ENCODE data around the gene GAA. TPM values are rescaled to one million over a fixed set of nuclear protein-coding genes. Genes with fewer than 3 reads are reported as not detected.

Gene GAA
- total and polyA plus RNA-seq, 2 of the 13 experiments (the other 11 are each of a cell fraction or from before 2014, with no cell fraction given) = 21.6 to 36.4 TPM

GRCh38 chr17:80072410-80072809 lies 29.0 kb upstream of the GAA start (continued):
- TF ChIP-seq GZF1 (CRISPR knock-in tag; IDR thresholded peaks at IDR 0.05) (no peak), FOSL1 (CRISPR knock-in tag; IDR thresholded peaks at IDR 0.05; ENCODE audit: borderline replicate concordance) (no peak), ZMYM3 (CRISPR knock-in tag; IDR thresholded peaks at IDR 0.05) (no peak), HINFP (CRISPR knock-in tag; IDR thresholded peaks at IDR 0.05; ENCODE audit: low read depth) (no peak), ZNF773 (CRISPR knock-in tag; IDR thresholded peaks at IDR 0.05; ENCODE audit: borderline replicate concordance) (no peak)

GRCh38 chr17:80080081-80080480 lies 21.3 kb upstream of the GAA start:
- BruUV-seq (replicated peaks) = no TSS peak
- ChIA-PET POLR2A (no interaction called here), CTCF (ENCODE audit: low intra/inter-chr PET ratio, low total read pairs) (no interaction called here)
- intact Hi-C loops (cut with micrococcal nuclease; ENCODE audit: unreplicated experiment) = no loop called here
- Histone ChIP-seq H3K4me3 (replicated peaks in 1 of 3; ENCODE audit: insufficient read depth in 1 of 3, low read depth in 2 of 3, low read length in 3 of 3) (no peak overlapping the region), H3K4me1 (ENCODE audit: insufficient read depth, low read length) (peaks cover 19% of the 10 kb centered on the region), H4K20me1 (ENCODE audit: insufficient read depth, low read length) (no peaks in the 10 kb centered on the region), H3K36me3 (replicated peaks in 1 of 2; ENCODE audit: control insufficient read depth in 1 of 2, insufficient read depth in 2 of 2, low read length in 2 of 2) (no peaks in the 10 kb centered on the region), H3K27me3 (ENCODE audit: control insufficient read depth in 1 of 2, insufficient read depth in 2 of 2, low read length in 2 of 2) (peaks cover 2 to 23% of the 10 kb centered on the region in 2 experiments; a peak in 4 of 5 replicates), H3K79me2 (ENCODE audit: insufficient read depth, low read length) (no peaks in the 10 kb centered on the region), H2AFZ (ENCODE audit: low read length) (no peak overlapping the region), H3K4me2 (ENCODE audit: low read depth, low read length) (no peak overlapping the region), H3K9me3 (ENCODE audit: low read length) (no peaks in the 10 kb centered on the region), H3K9ac (ENCODE audit: insufficient read depth, low read depth, low read length) (no peak overlapping the region), H3K27ac (ENCODE audit: extremely low read length, insufficient read depth, low read length) (no peak overlapping the region)
- FAIRE-seq (no peak), DNase-seq (ENCODE audit: low spot score) (no peak), ATAC-seq (no peak)
- TF ChIP-seq EEA1 (CRISPR knock-in tag; IDR thresholded peaks at IDR 0.05; ENCODE audit: borderline replicate concordance) (no peak), ZBTB14 (CRISPR knock-in tag; IDR thresholded peaks at IDR 0.05) (0 out of 2 replicates have a peak, but pooled peaks have one; percentile 27)
- WGBS (ENCODE audit: low lambda C conversion rate) = 63% methylated on average over 6 of the region's 6 CpGs
- in situ Hi-C loops (cut with HindIII; ENCODE audit: extremely low pct_ligation_motif_present, low pct_unique_long_range_greater_than_20kb) = loop anchor here (5.0 kb wide), 1 partner anchor 73 kb away; no protein-coding TSS in a partner anchor

Measured in HepG2 (cell line).